ENCODE data around the gene CNNM3.
"Not testable (repeated sequence)": the region's sequence is repeated elsewhere in the genome, so short reads cannot be mapped to it uniquely, and the experiment has no call there.

CNNM3 gene

DNA sequence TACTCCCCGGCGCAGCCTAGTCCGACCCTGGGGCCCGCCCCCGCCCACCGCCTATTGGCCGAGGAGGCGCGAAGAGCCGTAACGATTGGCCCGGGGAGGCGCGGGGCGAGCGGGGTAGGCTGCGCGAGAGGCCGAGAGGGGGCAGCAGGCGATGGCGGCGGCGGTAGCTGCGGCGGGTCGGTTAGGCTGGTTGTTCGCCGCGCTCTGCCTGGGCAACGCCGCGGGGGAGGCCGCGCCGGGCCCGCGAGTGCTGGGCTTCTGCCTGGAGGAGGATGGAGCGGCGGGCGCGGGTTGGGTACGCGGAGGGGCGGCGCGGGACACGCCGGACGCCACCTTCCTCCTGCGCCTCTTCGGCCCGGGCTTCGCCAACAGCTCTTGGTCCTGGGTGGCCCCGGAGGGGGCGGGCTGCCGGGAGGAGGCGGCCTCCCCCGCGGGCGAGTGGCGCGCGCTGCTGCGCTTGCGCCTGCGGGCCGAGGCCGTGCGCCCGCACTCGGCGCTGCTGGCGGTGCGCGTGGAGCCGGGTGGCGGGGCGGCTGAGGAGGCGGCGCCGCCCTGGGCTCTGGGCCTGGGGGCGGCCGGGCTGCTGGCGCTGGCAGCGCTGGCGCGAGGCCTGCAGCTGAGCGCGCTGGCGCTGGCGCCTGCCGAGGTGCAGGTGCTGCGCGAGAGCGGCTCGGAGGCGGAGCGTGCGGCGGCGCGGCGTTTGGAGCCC, at the start of gene CNNM3:
TSS of gene CNNM3 (plus strand) at position 142 of the 709 bp plus-strand sequence. CDS start at position 152, 10 bp downstream.
- peak; percentile 98 for DNase-seq

GRCh38 chr2:96767135-96767871, 48.8 kb upstream of the CNNM3 start:
- DNase-seq: no peak

DNA sequence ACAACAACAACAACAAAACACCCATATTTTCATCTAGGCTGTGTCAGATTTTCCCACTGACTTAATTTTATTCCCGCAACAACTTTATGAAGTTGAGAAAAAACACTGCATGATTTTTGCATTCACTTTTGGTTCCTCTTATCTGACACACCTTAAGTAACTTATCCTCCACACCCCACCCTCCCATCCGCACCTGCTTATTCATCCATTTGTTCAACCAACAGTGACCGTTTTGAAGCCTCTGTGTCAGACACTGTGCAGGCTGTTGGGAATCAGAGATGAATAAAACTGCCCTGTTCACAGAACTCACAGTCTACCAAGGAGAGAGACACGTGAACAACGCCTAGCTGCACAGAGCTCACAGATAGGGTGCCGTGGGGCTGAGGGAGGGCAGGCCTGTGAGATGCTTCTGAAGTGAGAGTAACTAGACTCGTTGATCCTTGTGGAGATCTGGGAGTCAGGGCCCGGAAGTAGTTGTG, 47.9 kb upstream of the CNNM3 start:
- no peak for DNase-seq

DNA sequence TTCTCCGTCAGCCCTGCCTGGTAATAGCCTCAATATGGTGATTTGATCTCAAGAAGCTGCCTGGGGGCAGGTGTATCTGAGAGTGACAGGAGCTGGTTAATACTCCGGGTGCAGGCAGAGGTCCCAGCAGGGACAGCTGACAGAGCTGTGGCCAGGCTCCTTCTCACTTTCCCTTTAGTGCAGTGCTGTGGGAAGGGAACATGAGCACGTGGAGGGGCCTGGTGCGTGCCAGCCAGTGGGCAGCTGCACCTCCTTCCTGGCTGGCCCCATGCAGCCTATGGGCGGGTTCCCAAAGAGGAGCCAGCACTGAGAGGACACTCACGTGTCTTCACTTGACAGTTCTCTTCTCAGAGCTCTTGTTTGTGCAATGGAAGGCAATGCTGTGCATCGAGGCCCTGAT, 46.3 kb upstream of the CNNM3 start:
- DNase-seq: no peak

DNA sequence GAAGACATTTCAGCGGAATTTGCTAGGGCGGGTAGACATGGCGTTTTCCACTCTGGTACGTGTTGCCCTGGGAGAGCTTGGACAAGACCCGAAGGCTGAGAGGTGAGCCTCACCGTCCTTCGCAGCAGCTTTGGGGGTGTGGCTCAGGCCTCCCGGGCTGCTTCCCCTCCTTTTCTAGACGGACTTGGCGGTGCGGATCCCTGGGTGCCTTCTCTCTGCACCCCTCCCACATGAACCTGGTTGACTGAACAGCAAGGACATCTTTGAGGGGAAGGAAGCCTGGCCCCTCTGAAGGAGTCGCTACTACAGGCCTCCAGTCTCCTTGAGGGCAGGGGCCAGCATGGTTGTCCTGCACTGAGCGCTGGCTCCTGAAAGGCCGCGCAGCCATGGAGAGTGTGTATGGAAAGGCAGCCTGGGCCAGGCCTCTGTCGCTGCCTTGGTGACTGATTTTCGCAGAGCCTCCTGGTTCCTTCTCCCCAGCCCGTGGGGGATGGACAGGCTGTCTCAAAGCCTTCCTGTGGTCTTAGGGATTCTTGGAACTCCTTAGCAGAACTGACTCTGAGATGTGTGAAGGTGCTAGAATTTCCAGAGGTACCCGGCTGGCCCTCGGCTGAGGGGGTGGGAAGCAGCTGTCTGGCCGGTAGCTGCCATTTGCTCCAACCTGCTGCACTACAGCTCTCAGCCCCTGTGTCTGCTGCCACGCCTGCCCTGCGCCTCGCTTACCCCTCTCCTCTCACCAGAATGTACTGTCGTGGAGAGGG, 45.4 kb upstream of the CNNM3 start:
- DNase-seq: no peak

- DNase-seq: no peak
Measured at GRCh38 chr2:96771796-96772618, 44.1 kb upstream of the CNNM3 start.

- DNase-seq: peak; percentile 33 to 45
Measured at GRCh38 chr2:96772903-96773671, 43.0 kb upstream of the CNNM3 start.

GRCh38 chr2:96773922-96774321, 42.1 kb upstream of the CNNM3 start:
- DNase-seq: peak; percentile 35 to 36

DNA sequence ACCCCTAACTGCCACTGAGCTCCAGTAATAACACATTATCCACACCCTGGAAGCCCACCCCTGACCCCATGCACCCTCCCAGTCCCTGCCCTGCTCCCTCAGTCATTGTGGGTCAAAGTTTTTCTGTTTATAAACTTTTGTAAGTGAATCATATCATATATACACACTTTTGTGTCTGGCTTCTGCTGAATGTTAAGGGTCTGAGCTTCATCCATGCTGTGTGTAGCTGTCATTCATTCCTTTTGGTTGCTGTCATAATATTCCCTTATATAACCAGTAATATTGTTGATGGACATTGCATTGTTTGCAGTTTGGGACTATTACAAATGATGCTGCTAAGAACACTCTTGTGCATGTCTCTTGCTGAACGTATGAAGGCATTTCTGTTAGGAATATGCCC, 40.9 kb upstream of the CNNM3 start:
- DNase-seq: no peak

DNA sequence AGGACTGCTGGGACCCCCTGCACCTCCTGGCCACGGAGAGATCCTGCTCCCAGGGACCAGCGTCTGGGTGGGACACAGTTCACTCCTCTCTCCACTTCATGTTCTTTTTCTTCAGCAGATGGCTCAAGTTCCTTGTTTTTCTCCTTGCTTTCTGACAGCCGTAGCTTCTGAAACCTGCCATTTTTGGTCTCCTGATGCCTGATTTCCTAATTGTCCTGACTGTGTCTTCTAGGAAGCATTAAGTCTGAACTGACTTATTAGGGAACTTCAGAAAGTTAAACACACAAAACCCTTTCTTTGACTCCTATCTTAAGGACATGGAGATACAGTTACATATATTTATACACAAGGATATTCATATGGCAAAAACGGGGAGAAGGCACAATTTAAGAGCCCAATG, 32.7 kb upstream of the CNNM3 start:
- DNase-seq: no peak

- no peak for DNase-seq
Measured at GRCh38 chr2:96787411-96787810, 28.7 kb upstream of the CNNM3 start.

- no peak for DNase-seq
Measured at GRCh38 chr2:96788442-96789244, 27.4 kb upstream of the CNNM3 start.

DNA sequence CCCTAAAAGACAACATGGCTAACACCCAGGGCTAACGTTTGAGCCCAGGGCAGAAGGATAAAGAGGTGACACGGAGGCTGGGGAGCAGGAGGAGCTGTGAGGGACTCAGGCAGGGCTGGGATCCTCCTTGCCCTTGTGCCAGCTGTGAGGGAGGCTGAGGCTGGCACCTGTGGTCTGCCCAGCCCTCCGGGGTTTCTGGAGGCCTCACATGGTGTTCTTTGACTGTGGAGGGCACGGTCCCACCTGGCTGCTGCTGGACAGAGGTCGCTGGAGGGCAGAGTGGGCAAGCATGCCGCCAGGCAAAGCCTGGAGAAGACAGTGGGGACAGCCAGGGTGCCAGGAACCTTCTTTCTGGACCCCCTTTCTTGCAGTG, 26.8 kb upstream of the CNNM3 start:
- no peak for DNase-seq

DNA sequence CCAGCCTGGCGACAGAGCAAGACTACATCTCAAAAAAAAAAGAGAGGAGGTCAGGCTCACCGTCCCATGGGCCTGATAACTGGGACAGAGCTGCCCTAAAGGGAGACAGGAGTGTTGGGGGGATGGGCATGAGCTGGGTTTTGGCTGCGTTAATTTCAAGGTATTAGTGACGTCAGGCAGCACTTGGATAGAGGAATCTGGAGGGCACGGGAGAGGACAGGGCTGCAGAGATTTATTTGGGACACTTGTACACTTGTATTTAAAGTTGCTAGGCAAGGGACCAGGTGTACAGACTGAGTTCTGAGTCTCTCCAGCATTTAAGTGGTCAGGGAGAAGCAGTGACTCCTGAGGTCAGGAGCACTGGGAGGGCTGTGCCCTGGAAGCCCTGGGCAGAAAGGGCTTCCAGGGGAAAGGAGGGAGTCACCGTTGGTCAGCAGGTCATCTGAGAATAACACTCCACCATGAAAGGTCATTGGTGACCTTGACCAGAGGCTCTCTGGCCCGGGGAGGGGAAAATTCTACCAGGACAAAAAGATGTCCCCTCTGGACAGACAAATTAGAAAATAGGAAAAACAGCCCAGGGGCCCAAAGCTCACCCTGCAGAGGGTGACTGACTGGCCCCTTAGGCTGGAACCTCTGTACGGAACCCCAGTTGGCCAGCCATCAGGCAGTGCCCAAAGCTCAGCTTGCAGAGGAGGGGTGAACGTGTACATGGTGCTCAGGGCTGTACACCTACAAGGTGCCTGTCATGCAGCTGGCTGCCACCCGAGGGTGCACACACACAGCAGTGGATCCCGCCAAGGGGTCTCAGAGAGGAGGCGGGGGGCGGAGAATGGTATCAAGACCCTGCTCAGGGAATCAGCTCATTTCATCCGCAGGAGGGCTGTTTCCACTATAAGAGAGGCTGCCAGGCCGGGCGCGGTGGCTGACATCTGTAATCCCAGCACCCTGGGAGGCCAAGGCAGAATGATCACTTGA, 23.0 kb upstream of the CNNM3 start:
- no peak for DNase-seq

- DNase-seq: no peak
Measured at GRCh38 chr2:96795076-96795475, 21.0 kb upstream of the CNNM3 start.

DNA sequence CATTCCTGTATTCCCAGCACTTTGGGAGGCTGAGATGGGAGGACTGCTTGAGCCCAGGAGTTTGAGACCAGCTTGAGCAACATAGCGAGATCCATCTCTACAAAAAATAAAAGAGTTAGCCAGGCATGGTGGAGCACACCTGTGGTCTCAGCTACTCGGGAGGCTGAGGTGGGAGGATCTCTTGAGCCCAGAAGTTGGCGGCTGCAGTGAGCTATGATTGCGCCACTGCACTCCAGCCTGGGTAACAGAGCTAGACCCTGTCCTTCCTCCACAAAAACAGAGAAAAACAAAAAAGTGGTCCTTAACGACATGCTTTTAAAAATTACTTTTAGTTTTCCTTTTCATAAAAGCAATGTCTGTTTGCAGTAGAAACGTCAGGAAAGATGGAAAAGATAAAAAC, 19.6 kb upstream of the CNNM3 start:
- not testable (repeated sequence) for DNase-seq

- no peak for DNase-seq
Measured at GRCh38 chr2:96797066-96797625, 18.9 kb upstream of the CNNM3 start.

GRCh38 chr2:96798733-96799622, 17.1 kb upstream of the CNNM3 start:
- no peak for DNase-seq

GRCh38 chr2:96799623-96799935, 16.5 kb upstream of the CNNM3 start:
- no peak for DNase-seq

Measured in stimulated activated CD4-positive, alpha-beta T cell treated with anti-CD3 and anti-CD28 coated beads, Interleukin-2, amount 100 ng/mL, for 24 hours (primary cell).